ENCODE results near the gene ACAD9.

GRCh38 chr3:128917291-128917690 lies 37.9 kb downstream of the ACAD9 start:
- TF ChIP-seq CTCF (IDR thresholded peaks at IDR 0.05): peak in 2 of 6 experiments; percentile 14 to 34
- TF ChIP-seq POLR2A (IDR thresholded peaks at IDR 0.05): no peak
